ENCODE data around the gene CLDN8. TPM values are rescaled to one million over a fixed set of nuclear protein-coding genes. Genes with fewer than 3 reads are reported as not detected.

Gene CLDN8
- total and polyA plus RNA-seq, 10 of the 15 experiments (the other 5 are each of a cell fraction or from before 2014, with no cell fraction given), result not detected

DNA sequence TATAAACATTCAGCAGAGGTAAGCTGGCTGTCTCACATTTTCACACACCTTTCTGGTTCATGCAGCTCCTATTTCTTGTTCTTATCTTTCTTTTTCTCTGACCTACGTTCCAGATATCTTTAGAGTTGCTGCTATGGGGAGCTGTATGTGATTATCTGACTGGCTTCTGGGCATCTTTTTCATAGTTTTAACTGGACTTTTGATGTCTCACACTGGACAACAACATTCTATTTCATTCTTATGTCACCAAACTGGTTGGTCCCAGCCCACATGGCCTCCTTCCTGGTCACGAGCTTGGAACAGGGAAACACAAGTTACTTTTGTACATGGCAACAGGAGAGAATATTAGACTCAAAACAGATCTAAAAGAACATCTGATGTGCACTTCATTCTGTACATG lies 7.7 kb upstream of the CLDN8 start:
- SMC1A ChIA-PET (ENCODE audit: uncharacterized antibody, unreplicated experiment), result no interaction called here
- 11% methylated on average over 2 of the region's 2 CpGs for WGBS (ENCODE audit: insufficient coverage, insufficient replicate concordance, low lambda C conversion rate, missing lambda C conversion rate)
- BruUV-seq (replicated peaks), result no TSS peak
- Histone ChIP-seq H4K20me1 (ENCODE audit: control insufficient read depth, insufficient read depth) (no peaks in the 10 kb centered on the region), H3K9me3 (replicated peaks; ENCODE audit: control insufficient read depth, insufficient read depth, low read length) (no peaks in the 10 kb centered on the region; the same call in 2 of the 3 replicates), H3K27ac (ENCODE audit: control insufficient read depth, insufficient read depth) (no peak overlapping the region), H3K4me3 (no peak overlapping the region), H3K36me3 (ENCODE audit: control insufficient read depth in 2 of 2, insufficient read depth in 2 of 2, low read length in 1 of 2) (no peaks in the 10 kb centered on the region), H3K4me1 (ENCODE audit: control insufficient read depth, insufficient read depth, low read length) (no peaks in the 10 kb centered on the region), H3K9ac (ENCODE audit: control insufficient read depth, insufficient read depth, low read length) (no peak overlapping the region), H2AFZ (ENCODE audit: control insufficient read depth, low read depth, low read length) (no peak overlapping the region), H3K27me3 (replicated peaks in 1 of 2; ENCODE audit: control insufficient read depth in 2 of 2, insufficient read depth in 2 of 2, low read length in 1 of 2) (no peaks in the 10 kb centered on the region), H3K79me2 (ENCODE audit: control insufficient read depth, insufficient read depth, low read length) (no peaks in the 10 kb centered on the region), H3K4me2 (ENCODE audit: control insufficient read depth, insufficient read depth) (no peak overlapping the region)
- FAIRE-seq, result no peak
- ATAC-seq, result no peak
- intact Hi-C loops (cut with micrococcal nuclease; ENCODE audit: unreplicated experiment) (no loop called here), in situ Hi-C loops (cut with MboI) (no loop called here)
- POLR2A ChIA-PET, result no interaction called here
- DNase-seq (ENCODE audit: low read depth, low spot score), result no peak
- TF ChIP-seq RCOR1 (conservative IDR thresholded peaks at IDR 0.05; ENCODE audit: low read depth, low read length) (no peak), JUNB (IDR thresholded peaks at IDR 0.05) (no peak), SP1 (IDR thresholded peaks at IDR 0.05; ENCODE audit: low read depth, low read length) (no peak), FOS (IDR thresholded peaks at IDR 0.05; ENCODE audit: borderline replicate concordance, extremely low read depth, insufficient read length) (no peak), EED (IDR thresholded peaks at IDR 0.05; ENCODE audit: low read depth) (no peak), SREBF1 (IDR thresholded peaks at IDR 0.05; ENCODE audit: low read length) (no peak), TAF1 (IDR thresholded peaks at IDR 0.05; ENCODE audit: borderline replicate concordance, low read depth, low read length) (no peak), NRF1 (conservative IDR thresholded peaks at IDR 0.05; ENCODE audit: low read depth, low read length) (no peak), SRF (IDR thresholded peaks at IDR 0.05; ENCODE audit: low read depth in 2 of 2, low read length in 2 of 2) (no peak), POLR2A (IDR thresholded peaks at IDR 0.05; ENCODE audit: low read depth, low read length) (no peak), NBN (IDR thresholded peaks at IDR 0.05) (no peak), STAT3 (IDR thresholded peaks at IDR 0.05; ENCODE audit: low read depth, low read length) (no peak), ZZZ3 (IDR thresholded peaks at IDR 0.05; ENCODE audit: control insufficient read depth, insufficient read length, low read depth) (no peak), ZNF207 (IDR thresholded peaks at IDR 0.05; ENCODE audit: borderline replicate concordance) (no peak), SUZ12 (IDR thresholded peaks at IDR 0.05; ENCODE audit: unreplicated experiment) (no peak)
- TF ChIP-seq, protein P1, sequence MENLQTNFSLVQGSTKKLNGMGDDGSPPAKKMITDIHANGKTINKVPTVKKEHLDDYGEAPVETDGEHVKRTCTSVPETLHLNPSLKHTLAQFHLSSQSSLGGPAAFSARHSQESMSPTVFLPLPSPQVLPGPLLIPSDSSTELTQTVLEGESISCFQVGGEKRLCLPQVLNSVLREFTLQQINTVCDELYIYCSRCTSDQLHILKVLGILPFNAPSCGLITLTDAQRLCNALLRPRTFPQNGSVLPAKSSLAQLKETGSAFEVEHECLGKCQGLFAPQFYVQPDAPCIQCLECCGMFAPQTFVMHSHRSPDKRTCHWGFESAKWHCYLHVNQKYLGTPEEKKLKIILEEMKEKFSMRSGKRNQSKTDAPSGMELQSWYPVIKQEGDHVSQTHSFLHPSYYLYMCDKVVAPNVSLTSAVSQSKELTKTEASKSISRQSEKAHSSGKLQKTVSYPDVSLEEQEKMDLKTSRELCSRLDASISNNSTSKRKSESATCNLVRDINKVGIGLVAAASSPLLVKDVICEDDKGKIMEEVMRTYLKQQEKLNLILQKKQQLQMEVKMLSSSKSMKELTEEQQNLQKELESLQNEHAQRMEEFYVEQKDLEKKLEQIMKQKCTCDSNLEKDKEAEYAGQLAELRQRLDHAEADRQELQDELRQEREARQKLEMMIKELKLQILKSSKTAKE (IDR thresholded peaks at IDR 0.05; ENCODE audit: low read depth, poor library complexity, severe bottlenecking), result no peak
- TF ChIP-seq, protein P2, sequence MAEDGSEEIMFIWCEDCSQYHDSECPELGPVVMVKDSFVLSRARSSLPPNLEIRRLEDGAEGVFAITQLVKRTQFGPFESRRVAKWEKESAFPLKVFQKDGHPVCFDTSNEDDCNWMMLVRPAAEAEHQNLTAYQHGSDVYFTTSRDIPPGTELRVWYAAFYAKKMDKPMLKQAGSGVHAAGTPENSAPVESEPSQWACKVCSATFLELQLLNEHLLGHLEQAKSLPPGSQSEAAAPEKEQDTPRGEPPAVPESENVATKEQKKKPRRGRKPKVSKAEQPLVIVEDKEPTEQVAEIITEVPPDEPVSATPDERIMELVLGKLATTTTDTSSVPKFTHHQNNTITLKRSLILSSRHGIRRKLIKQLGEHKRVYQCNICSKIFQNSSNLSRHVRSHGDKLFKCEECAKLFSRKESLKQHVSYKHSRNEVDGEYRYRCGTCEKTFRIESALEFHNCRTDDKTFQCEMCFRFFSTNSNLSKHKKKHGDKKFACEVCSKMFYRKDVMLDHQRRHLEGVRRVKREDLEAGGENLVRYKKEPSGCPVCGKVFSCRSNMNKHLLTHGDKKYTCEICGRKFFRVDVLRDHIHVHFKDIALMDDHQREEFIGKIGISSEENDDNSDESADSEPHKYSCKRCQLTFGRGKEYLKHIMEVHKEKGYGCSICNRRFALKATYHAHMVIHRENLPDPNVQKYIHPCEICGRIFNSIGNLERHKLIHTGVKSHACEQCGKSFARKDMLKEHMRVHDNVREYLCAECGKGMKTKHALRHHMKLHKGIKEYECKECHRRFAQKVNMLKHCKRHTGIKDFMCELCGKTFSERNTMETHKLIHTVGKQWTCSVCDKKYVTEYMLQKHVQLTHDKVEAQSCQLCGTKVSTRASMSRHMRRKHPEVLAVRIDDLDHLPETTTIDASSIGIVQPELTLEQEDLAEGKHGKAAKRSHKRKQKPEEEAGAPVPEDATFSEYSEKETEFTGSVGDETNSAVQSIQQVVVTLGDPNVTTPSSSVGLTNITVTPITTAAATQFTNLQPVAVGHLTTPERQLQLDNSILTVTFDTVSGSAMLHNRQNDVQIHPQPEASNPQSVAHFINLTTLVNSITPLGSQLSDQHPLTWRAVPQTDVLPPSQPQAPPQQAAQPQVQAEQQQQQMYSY (CRISPR knock-in tag; IDR thresholded peaks at IDR 0.05), result no peak
- TF ChIP-seq, protein P3, sequence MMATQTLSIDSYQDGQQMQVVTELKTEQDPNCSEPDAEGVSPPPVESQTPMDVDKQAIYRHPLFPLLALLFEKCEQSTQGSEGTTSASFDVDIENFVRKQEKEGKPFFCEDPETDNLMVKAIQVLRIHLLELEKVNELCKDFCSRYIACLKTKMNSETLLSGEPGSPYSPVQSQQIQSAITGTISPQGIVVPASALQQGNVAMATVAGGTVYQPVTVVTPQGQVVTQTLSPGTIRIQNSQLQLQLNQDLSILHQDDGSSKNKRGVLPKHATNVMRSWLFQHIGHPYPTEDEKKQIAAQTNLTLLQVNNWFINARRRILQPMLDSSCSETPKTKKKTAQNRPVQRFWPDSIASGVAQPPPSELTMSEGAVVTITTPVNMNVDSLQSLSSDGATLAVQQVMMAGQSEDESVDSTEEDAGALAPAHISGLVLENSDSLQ (IDR thresholded peaks at IDR 0.05), result no peak
- TF ChIP-seq, protein P4, sequence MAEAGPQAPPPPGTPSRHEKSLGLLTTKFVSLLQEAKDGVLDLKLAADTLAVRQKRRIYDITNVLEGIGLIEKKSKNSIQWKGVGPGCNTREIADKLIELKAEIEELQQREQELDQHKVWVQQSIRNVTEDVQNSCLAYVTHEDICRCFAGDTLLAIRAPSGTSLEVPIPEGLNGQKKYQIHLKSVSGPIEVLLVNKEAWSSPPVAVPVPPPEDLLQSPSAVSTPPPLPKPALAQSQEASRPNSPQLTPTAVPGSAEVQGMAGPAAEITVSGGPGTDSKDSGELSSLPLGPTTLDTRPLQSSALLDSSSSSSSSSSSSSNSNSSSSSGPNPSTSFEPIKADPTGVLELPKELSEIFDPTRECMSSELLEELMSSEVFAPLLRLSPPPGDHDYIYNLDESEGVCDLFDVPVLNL (IDR thresholded peaks at IDR 0.05; ENCODE audit: low read depth, low read length), result no peak
- RAD21 ChIA-PET (ENCODE audit: unreplicated experiment), result no interaction called here
- CTCF ChIA-PET, result interaction anchor here (1.0 kb wide), 1 partner anchor 180 kb away, joined by 3 read pairs; no protein-coding TSS in a partner anchor
